HG03280 (cell line): Measurements from ENCODE around the gene CHCHD3.

Experiments used
- ATAC-seq: cut with Tn5 transposase; IDR thresholded peaks from one replicate; pipeline ENCODE4 v1.9.1; 2021; ENCODE audit warnings: mild to moderate bottlenecking, moderate library complexity; ENCODE audit not compliant: unreplicated experiment

Gene CHCHD3

GRCh38 chr7:132756484-132756990, 325.4 kb downstream of the CHCHD3 start:
- ATAC-seq = no peak

GRCh38 chr7:132755538-132756483, 326.1 kb downstream of the CHCHD3 start:
- no peak for ATAC-seq

- ATAC-seq = no peak
Observed at GRCh38 chr7:132752431-132752830, 329.5 kb downstream of the CHCHD3 start.

- no peak for ATAC-seq
Observed at GRCh38 chr7:132751244-132751647, 330.6 kb downstream of the CHCHD3 start.

- ATAC-seq = no peak
Observed at GRCh38 chr7:132750530-132751217, 331.2 kb downstream of the CHCHD3 start.

GRCh38 chr7:132750096-132750495, 331.8 kb downstream of the CHCHD3 start:
- ATAC-seq = no peak

- ATAC-seq = no peak
Observed at GRCh38 chr7:132745510-132745909, 336.4 kb downstream of the CHCHD3 start.

GRCh38 chr7:132743974-132744373, 337.9 kb downstream of the CHCHD3 start:
- no peak for ATAC-seq

GRCh38 chr7:132742189-132742612, 339.7 kb downstream of the CHCHD3 start:
- ATAC-seq = no peak

- no peak for ATAC-seq
Observed at GRCh38 chr7:132740176-132740575, 341.7 kb downstream of the CHCHD3 start.

- ATAC-seq = no peak
Observed at GRCh38 chr7:132739271-132739955, 342.5 kb downstream of the CHCHD3 start.

GRCh38 chr7:132738254-132738653, 343.6 kb downstream of the CHCHD3 start:
- no peak for ATAC-seq

GRCh38 chr7:132735476-132735875, 346.4 kb downstream of the CHCHD3 start:
- no peak for ATAC-seq
